ENCODE results near the gene AP3D1. TPM values are rescaled to one million over a fixed set of nuclear protein-coding genes. Genes with fewer than 3 reads are reported as not detected.
A peak's percentile ranks its signal among the peaks of the same experiment; 100 is the strongest.

Gene AP3D1
- total RNA-seq, 2 experiments from 2014 or later: 41.8 to 41.9 TPM

GRCh38 chr19:2164020-2164998 is 12.9 kb upstream of the AP3D1 start:
- Mint-ChIP-seq H3K4me1 (ENCODE audit: low read depth) (peaks cover 21% of the 10 kb centered on the region), H3K27ac (peak overlapping the region; percentile 75), H3K27me3 (no peaks in the 10 kb centered on the region), H3K9me3 (no peaks in the 10 kb centered on the region), H3K4me3 (peak overlapping the region; percentile 91), H3K36me3 (ENCODE audit: low read depth) (no peaks in the 10 kb centered on the region)
- peaks cover 4% of the 10 kb centered on the region for H3K36me3 ChIP-seq (ENCODE audit: insufficient read depth, low read length)
- H3K4me3 ChIP-seq (ENCODE audit: low read length): peak overlapping the region; percentile 67
- TF ChIP-seq CTCF (IDR thresholded peaks at IDR 0.05): no peak
- ATAC-seq (ENCODE audit: poor library complexity) (peak; percentile 44), DNase-seq (peak in 4 of 14 experiments; percentile 16 to 49 (median 30))
- no peaks in the 10 kb centered on the region for H3K27me3 ChIP-seq (ENCODE audit: control insufficient read depth in 1 of 2, insufficient read depth in 2 of 2, low read length in 2 of 2)
- peaks cover 49% of the 10 kb centered on the region for H3K4me1 ChIP-seq (ENCODE audit: insufficient read depth, low read length)
- CTCF ChIA-PET: no interaction called here
- intact Hi-C loops (cut with DNase I, micrococcal nuclease): loop anchor here in 1 of 2 experiments (2.0 kb wide), 1 partner anchor 106 kb away; no protein-coding TSS in a partner anchor
- no peaks in the 10 kb centered on the region for H3K9me3 ChIP-seq (ENCODE audit: control insufficient read depth in 1 of 2, insufficient read depth in 1 of 2, low read length in 2 of 2)
- H3K27ac ChIP-seq (ENCODE audit: low read depth in 1 of 2, low read length in 2 of 2): no peak overlapping the region
- POLR2A ChIA-PET: interaction anchor here (0.6 kb wide), 1 partner anchor 13 kb away, joined by 4 read pairs; the partner anchor contains the start of gene AP3D1

- H3K4me3 ChIP-seq (ENCODE audit: low read length): no peak overlapping the region
- ATAC-seq (ENCODE audit: poor library complexity) (no peak), DNase-seq (no peak)
- H3K4me1 ChIP-seq (ENCODE audit: insufficient read depth, low read length): peaks cover 17% of the 10 kb centered on the region
- CTCF ChIA-PET: interaction anchor here (1.6 kb wide), 1 partner anchor 11 kb away, joined by 3 read pairs; no protein-coding TSS in a partner anchor
- Mint-ChIP-seq H3K27ac (no peak overlapping the region), H3K36me3 (ENCODE audit: low read depth) (no peaks in the 10 kb centered on the region), H3K27me3 (no peaks in the 10 kb centered on the region), H3K4me1 (ENCODE audit: low read depth) (no peaks in the 10 kb centered on the region), H3K4me3 (no peak overlapping the region), H3K9me3 (no peaks in the 10 kb centered on the region)
- no peaks in the 10 kb centered on the region for H3K36me3 ChIP-seq (ENCODE audit: insufficient read depth, low read length)
- intact Hi-C loops (cut with DNase I, micrococcal nuclease): no loop called here
- no peak for TF ChIP-seq CTCF (IDR thresholded peaks at IDR 0.05)
- POLR2A ChIA-PET: no interaction called here
- H3K9me3 ChIP-seq (ENCODE audit: control insufficient read depth in 1 of 2, insufficient read depth in 1 of 2, low read length in 2 of 2): no peaks in the 10 kb centered on the region
- no peaks in the 10 kb centered on the region for H3K27me3 ChIP-seq (ENCODE audit: control insufficient read depth in 1 of 2, insufficient read depth in 2 of 2, low read length in 2 of 2)
- no peak overlapping the region for H3K27ac ChIP-seq (ENCODE audit: low read depth in 1 of 2, low read length in 2 of 2)
These were observed 9.0 kb upstream of the AP3D1 start for GRCh38 chr19:2160379-2160778.

DNA sequence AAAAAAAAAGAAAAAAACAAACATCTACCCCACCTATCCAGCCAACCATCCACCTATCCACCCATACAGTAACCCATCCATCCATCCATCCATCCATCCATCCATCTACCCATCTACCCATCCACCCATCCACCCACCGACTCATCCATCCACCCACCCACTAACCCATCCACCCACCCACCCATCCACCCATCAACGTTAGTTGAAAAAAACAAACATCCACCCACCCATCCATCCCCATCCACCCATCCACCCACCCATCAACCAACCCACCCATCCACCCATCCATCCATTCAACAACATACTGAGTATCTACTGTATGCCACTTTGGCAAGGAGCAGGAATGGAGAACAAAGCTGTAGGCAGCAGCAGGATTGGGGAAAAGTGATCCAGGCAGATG is 6.1 kb upstream of the AP3D1 start:
- no peak for TF ChIP-seq CTCF (IDR thresholded peaks at IDR 0.05)
- Mint-ChIP-seq H3K4me3 (no peak overlapping the region), H3K36me3 (ENCODE audit: low read depth) (no peaks in the 10 kb centered on the region), H3K9me3 (no peaks in the 10 kb centered on the region), H3K27me3 (no peaks in the 10 kb centered on the region), H3K27ac (no peak overlapping the region), H3K4me1 (ENCODE audit: low read depth) (no peaks in the 10 kb centered on the region)
- ATAC-seq (ENCODE audit: poor library complexity) (no peak), DNase-seq (no peak)
- no peaks in the 10 kb centered on the region for H3K27me3 ChIP-seq (ENCODE audit: control insufficient read depth in 1 of 2, insufficient read depth in 2 of 2, low read length in 2 of 2)
- no peaks in the 10 kb centered on the region for H3K9me3 ChIP-seq (ENCODE audit: control insufficient read depth in 1 of 2, insufficient read depth in 1 of 2, low read length in 2 of 2)
- no peaks in the 10 kb centered on the region for H3K36me3 ChIP-seq (ENCODE audit: insufficient read depth, low read length)
- ChIA-PET POLR2A (no interaction called here), CTCF (interaction anchor here (0.6 to 1.2 kb wide), 2 partner anchors 14 to 253 kb away, joined by 5 read pairs; no protein-coding TSS in a partner anchor)
- intact Hi-C loops (cut with DNase I, micrococcal nuclease): loop anchor here (2.0 to 5.0 kb wide), 5 partner anchors 77 to 455 kb away; no protein-coding TSS in a partner anchor
- H3K4me3 ChIP-seq (ENCODE audit: low read length): no peak overlapping the region
- no peak overlapping the region for H3K27ac ChIP-seq (ENCODE audit: low read depth in 1 of 2, low read length in 2 of 2)
- H3K4me1 ChIP-seq (ENCODE audit: insufficient read depth, low read length): peaks cover 5% of the 10 kb centered on the region
